Parathyroid adenoma (tissue), 2 donors: ENCODE results near the gene DYNLT2.

Experiments used
- H2AFZ ChIP-seq: fragments of 300-600 bp; sonication (generic); one replicate; pipeline ENCODE4 v1.7.0; 2017; ENCODE audit warnings: antibody characterized with exemption, mild to moderate bottlenecking
- H3K27ac ChIP-seq: fragments of 300-600 bp; sonication (generic); one replicate; pipeline ENCODE4 v1.7.0; 2017
- H3K27me3 ChIP-seq: fragments of 300-600 bp; sonication (generic); one replicate; pipeline ENCODE4 v1.7.0; 2017; ENCODE audit warnings: low read length; ENCODE audit not compliant: control insufficient read depth, insufficient read depth
- H3K36me3 ChIP-seq: fragments of 300-600 bp; sonication (generic); one replicate; pipeline ENCODE4 v1.7.0; 2017; ENCODE audit warnings: low read length; ENCODE audit not compliant: control insufficient read depth, insufficient read depth
- H3K4me1 ChIP-seq: fragments of 300-600 bp; sonication (generic); one replicate; pipeline ENCODE4 v1.7.0; 2017; ENCODE audit warnings: control low read depth
- H3K4me2 ChIP-seq: fragments of 300-600 bp; sonication (generic); one replicate; pipeline ENCODE4 v1.7.0; 2017; ENCODE audit warnings: low read length
- H3K4me3 ChIP-seq: fragments of 300-600 bp; sonication (generic); one replicate; pipeline ENCODE4 v1.7.0; 2017; ENCODE audit warnings: low read depth, low read length
- H3K79me2 ChIP-seq: fragments of 300-600 bp; sonication (generic); one replicate; pipeline ENCODE4 v1.7.0; 2017; ENCODE audit warnings: control low read depth
- H3K9ac ChIP-seq: fragments of 300-600 bp; sonication (generic); one replicate; pipeline ENCODE4 v1.7.0; 2017; ENCODE audit warnings: mild to moderate bottlenecking
- H3K9me3 ChIP-seq: fragments of 300-600 bp; sonication (generic); one replicate; pipeline ENCODE4 v1.7.0; 2017; ENCODE audit warnings: low read length; ENCODE audit not compliant: control insufficient read depth
- TF ChIP-seq, protein P1 (sequence below): fragments of 300-600 bp; sonication (generic); IDR thresholded peaks from one replicate; pipeline ENCODE4 v1.7.0; 2017; ENCODE audit warnings: antibody characterized with exemption, mild to moderate bottlenecking
- donor health status: primary hyperparathyroidism.

Gene DYNLT2

DNA sequence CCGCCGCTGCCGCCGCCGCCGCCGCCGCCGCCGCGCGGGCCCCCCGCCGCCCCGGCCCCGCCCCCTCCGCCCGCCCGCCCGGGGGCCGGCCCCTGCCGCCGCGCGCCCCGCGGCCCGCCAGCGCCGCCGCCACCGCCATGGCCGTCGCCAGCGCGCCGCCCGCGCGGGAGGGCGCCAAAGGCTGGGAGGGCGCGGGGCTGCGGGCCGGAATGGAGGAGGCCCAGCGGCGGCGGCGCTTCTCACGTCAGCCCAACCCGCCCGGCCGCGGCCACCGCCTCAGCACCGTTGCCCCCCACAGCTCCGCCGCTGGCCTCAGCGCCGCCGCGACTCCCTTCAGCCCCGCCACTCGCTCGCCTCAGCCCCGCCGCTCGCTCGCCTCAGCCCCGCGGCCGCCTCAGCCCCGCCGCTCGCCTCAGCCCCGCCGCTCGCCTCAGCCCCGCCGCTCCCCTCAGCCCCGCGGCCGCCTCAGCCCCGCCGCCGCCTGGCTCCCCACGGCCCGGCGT, 27.3 kb downstream of the DYNLT2 start:
- Histone ChIP-seq H3K4me3 (no peak overlapping the region), H3K4me2 (no peak overlapping the region), H3K9me3 (no peaks in the 10 kb centered on the region), H2AFZ (no peak overlapping the region), H3K27ac (no peak overlapping the region), H3K27me3 (no peaks in the 10 kb centered on the region), H3K9ac (no peak overlapping the region), H3K79me2 (peaks cover 8% of the 10 kb centered on the region), H3K4me1 (peaks cover 10% of the 10 kb centered on the region), H3K36me3 (no peaks in the 10 kb centered on the region)
- TF ChIP-seq, protein P1, sequence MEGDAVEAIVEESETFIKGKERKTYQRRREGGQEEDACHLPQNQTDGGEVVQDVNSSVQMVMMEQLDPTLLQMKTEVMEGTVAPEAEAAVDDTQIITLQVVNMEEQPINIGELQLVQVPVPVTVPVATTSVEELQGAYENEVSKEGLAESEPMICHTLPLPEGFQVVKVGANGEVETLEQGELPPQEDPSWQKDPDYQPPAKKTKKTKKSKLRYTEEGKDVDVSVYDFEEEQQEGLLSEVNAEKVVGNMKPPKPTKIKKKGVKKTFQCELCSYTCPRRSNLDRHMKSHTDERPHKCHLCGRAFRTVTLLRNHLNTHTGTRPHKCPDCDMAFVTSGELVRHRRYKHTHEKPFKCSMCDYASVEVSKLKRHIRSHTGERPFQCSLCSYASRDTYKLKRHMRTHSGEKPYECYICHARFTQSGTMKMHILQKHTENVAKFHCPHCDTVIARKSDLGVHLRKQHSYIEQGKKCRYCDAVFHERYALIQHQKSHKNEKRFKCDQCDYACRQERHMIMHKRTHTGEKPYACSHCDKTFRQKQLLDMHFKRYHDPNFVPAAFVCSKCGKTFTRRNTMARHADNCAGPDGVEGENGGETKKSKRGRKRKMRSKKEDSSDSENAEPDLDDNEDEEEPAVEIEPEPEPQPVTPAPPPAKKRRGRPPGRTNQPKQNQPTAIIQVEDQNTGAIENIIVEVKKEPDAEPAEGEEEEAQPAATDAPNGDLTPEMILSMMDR = no peak

DNA sequence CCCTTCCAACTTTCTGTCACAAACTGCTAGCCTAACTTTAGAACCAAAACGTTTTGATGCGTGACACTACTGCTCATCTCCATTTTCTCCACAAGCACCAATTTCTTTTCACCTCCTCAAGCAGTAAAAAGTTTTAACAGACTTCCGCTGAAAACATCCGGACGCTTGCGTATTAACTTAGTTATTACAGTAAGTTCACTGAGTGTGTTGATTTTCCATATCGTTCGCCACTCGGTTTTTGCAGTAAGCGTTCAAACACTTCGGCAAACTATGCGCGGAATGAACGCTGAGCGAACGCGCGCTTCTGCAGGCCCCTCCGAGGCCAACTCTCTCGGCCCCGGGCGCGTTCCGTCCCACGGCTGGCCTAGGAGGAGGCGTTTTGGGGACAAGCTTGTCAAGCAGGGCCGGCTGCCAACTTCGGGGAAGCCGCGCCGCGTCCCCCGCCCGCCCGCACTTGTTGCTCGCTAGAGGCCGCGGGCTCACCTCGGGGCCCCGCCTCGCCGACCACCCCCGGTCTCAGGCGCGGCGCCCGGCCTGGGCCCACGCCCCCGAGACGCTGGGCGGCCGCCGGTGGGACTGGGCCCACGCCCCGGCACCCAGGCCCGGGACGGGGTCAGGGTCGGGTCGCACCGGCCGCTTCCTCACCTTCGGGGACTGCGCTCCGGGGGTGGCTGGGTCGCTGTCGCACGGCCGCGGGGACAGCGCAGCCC, 28.0 kb downstream of the DYNLT2 start:
- Histone ChIP-seq H3K9me3 (no peaks in the 10 kb centered on the region), H3K36me3 (no peaks in the 10 kb centered on the region), H3K27me3 (no peaks in the 10 kb centered on the region), H3K4me2 (peak overlapping the region; percentile 86), H2AFZ (peak overlapping the region; percentile 78), H3K79me2 (peaks cover 9% of the 10 kb centered on the region), H3K4me3 (peak overlapping the region; percentile 59), H3K9ac (peak overlapping the region; percentile 14), H3K4me1 (peaks cover 10% of the 10 kb centered on the region), H3K27ac (peak overlapping the region; percentile 68)
- TF ChIP-seq, protein P1 = no peak

DNA sequence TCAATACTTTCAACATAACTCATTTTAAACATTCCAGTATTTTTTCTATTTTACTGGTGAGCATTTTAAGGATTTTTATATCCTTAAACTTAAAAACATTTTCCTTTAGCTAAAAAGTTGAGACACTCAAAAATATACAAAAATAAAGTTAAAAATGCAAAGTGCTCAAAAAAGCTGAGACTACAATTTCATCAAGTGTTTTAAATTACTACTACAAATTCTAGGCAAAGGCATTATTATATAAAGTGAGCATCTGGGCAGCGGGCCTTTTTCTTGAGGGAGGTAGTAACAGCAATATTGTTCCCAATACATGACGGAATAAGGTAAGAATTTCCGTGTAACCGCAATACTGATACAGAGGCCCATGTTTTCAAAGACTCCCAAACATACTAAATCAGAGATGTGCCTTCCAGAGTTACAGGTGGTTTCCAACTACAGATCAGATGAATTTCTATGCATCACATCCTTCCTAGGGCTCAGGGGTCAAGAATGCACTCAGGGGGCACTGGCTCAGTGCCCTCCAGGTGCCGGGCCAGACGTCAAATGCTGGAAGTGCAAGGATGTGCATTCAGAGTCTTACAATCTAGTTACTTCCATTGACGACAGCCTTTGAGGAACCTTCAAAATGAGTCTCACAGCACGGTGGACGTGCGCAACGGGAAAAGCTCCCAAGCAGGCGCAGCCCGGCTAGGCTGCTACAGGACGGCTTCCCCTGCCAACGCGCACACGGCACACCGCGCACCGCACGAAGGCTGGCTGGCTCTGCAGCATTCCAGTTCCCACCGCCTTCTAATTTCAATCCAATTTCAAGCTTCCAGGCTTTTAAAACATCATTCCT, 28.8 kb downstream of the DYNLT2 start:
- Histone ChIP-seq H3K9me3 (no peaks in the 10 kb centered on the region), H3K27me3 (no peaks in the 10 kb centered on the region), H3K27ac (peak overlapping the region; percentile 68), H3K36me3 (no peaks in the 10 kb centered on the region), H3K79me2 (peaks cover 9% of the 10 kb centered on the region), H3K4me3 (peak overlapping the region; percentile 59), H3K4me1 (peaks cover 10% of the 10 kb centered on the region), H3K4me2 (peak overlapping the region; percentile 86), H3K9ac (peak overlapping the region; percentile 14), H2AFZ (peak overlapping the region; percentile 78)
- TF ChIP-seq, protein P1 = no peak

DNA sequence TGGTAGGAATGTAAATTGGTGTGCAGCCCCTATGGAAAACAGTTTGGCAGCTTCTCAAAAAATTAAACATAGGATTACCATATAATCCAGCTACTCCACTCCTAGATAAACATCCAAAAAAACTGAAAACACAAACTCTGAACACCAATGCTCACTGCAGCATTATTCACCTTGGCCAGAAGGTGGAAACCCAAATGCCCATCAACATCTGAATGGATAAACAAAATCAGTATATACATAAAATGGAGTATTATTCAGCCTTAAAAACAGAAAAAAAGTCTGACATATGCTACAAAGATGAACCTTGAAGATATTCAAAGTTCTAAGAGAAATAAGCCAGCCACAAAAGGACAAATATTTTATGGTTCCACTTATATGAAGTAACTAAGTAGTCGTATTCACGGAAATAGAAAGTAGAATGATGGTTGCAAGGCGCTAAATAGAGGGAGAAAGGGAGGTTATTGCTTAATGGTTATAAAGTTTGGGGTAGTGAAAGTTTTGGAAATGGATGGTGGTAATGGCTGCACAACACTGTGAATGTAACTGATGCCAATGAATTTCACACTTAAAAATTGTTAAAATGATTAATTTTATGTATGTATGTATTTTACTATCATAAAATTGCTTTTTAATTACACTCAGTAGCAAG, 31.0 kb downstream of the DYNLT2 start:
- Histone ChIP-seq H3K36me3 (no peaks in the 10 kb centered on the region), H3K4me3 (no peak overlapping the region), H3K27me3 (no peaks in the 10 kb centered on the region), H3K4me1 (peaks cover 5% of the 10 kb centered on the region), H3K9me3 (no peaks in the 10 kb centered on the region), H3K9ac (no peak overlapping the region), H2AFZ (no peak overlapping the region), H3K79me2 (peaks cover 11% of the 10 kb centered on the region), H3K27ac (no peak overlapping the region), H3K4me2 (no peak overlapping the region)
- TF ChIP-seq, protein P1 = no peak
